Anterior cingulate cortex (tissue), 58 donors: ENCODE data around the gene NLRC5.
"Not testable (repeated sequence)": the region's sequence is repeated elsewhere in the genome, so short reads cannot be mapped to it uniquely, and the experiment has no call there.

Source experiments
- DNase-seq, 58 donors: peaks; one replicate each; lab custom pipeline; 2025; lab: John Stamatoyannopoulos, UW

Gene NLRC5

GRCh38 chr16:56956756-56957155, 32.6 kb upstream of the NLRC5 start:
- no peak for DNase-seq

- no peak for DNase-seq
Observed at GRCh38 chr16:56960681-56961281, 28.6 kb upstream of the NLRC5 start.

GRCh38 chr16:56961386-56961785, 28.0 kb upstream of the NLRC5 start:
- DNase-seq: no peak

- no peak for DNase-seq
Observed at GRCh38 chr16:56961851-56962281, 27.5 kb upstream of the NLRC5 start, which contains the start of gene CETP. Gene CETP (plus strand): TSS chr16:56961950. CDS start chr16:56961980, 30 bp downstream.

GRCh38 chr16:56964243-56965148, 24.9 kb upstream of the NLRC5 start:
- DNase-seq: peak in 37 of 58 donors; percentile 8 to 80 (median 28)

- peak in 10 of 58 donors; percentile 9 to 41 (median 16) for DNase-seq
Observed at GRCh38 chr16:56965149-56966092, 23.9 kb upstream of the NLRC5 start.

GRCh38 chr16:56966093-56966475, 23.3 kb upstream of the NLRC5 start:
- DNase-seq: no peak

- DNase-seq: no peak
Observed at GRCh38 chr16:56967733-56968132, 21.6 kb upstream of the NLRC5 start.

- DNase-seq: no peak
Observed at GRCh38 chr16:56969769-56970168, 19.6 kb upstream of the NLRC5 start.

- DNase-seq: no peak
Observed at GRCh38 chr16:56970934-56971767, 18.2 kb upstream of the NLRC5 start.

- DNase-seq: no peak
Observed at GRCh38 chr16:56971768-56972043, 17.7 kb upstream of the NLRC5 start.

GRCh38 chr16:56972403-56973293, 16.7 kb upstream of the NLRC5 start:
- DNase-seq: no peak

- DNase-seq: no peak
Observed at GRCh38 chr16:56973294-56973689, 16.1 kb upstream of the NLRC5 start.

GRCh38 chr16:56973899-56974298, 15.5 kb upstream of the NLRC5 start:
- DNase-seq: not testable (repeated sequence)

- no peak for DNase-seq
Observed at GRCh38 chr16:56974549-56975300, 14.6 kb upstream of the NLRC5 start.

- DNase-seq: no peak
Observed at GRCh38 chr16:56975714-56976113, 13.6 kb upstream of the NLRC5 start.

- no peak for DNase-seq
Observed at GRCh38 chr16:56977216-56977615, 12.1 kb upstream of the NLRC5 start.

GRCh38 chr16:56977823-56978430, 11.4 kb upstream of the NLRC5 start:
- DNase-seq: no peak
